GM19395 (cell line): ENCODE data around the gene ULK1.
"Not testable (repeated sequence)": the region's sequence is repeated elsewhere in the genome, so short reads cannot be mapped to it uniquely, and the experiment has no call there.

Experiments used
- ATAC-seq: cut with Tn5 transposase; IDR thresholded peaks from one replicate; pipeline ENCODE4 v1.9.1; 2021; ENCODE audit warnings: mild to moderate bottlenecking, moderate library complexity; ENCODE audit not compliant: unreplicated experiment

The ULK1 gene

DNA sequence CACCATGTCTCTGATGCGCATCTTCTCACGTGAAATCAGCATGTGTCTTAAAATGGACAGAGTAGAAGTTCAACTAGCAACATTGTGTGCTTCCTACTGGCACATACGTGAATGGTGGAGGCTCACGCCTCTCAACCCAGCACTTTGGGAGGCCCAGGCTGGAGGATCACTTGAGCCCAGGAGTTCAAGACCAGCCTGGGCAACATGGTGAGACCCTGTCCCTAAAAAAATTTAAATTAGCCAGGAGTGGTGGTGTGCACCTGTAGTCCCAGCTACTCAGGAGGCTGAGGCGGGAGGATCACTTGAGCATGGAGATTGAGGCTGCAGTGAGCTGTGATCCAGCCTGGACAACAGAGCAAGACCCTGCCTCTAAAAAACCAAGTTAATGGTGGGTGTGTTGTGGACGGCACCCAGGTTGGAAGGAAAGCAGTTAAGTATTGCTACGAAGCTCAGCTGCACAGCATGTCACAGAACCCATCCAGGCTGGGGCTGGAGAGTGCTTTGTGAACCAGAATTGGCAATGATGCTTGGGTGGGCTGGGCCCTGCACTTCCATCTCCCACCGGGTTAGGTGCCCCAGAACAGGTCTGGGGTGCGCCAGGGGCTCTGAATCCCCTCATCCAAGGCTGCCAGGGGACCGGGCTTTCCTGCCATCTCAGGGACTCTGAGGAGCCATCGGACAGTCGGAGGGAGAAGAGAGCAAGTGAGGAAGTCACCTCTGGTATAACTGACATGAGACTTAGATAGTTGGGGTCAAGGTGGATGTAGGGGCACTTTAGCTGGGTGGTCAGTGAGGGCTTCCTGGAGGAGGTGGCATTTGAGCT is 33.0 kb upstream of the ULK1 start:
- no peak for ATAC-seq

DNA sequence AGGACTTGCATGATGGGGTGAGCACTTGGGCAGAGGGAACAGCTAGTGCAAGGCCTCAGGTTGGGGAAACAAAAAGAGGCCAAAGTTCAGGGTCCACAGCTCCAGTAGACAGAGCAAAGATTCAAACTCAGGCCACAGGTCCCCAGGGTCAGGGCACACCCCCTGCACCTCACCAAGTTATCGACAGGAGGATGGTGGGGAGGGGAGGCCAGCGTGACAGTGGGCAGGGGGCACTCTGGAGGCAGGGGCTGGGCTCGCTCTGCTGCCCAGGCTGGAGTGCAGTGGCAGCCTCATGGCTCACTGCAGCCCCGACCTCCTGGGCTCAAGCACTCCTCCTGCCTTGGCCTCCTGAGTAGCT is 32.4 kb upstream of the ULK1 start:
- ATAC-seq, result no peak

DNA sequence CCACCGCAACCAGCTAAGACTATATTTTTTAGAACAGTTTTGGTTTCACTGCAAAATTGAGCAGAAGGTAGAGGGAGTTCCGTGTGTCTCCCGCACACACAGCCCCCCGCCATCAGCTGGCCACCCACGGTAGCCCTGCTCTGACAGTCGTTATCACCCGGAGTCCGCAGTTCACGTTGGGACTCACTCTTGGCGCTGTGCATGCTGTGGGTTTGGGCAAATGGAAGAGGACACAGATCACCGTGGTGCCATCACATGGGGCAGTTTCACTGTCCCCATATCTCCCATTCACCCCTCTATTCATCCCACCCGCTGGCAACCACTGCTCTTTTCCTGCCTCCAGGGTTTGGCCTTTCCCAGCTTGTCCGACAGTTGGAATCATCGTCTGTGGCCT is 31.8 kb upstream of the ULK1 start:
- ATAC-seq, result no peak

DNA sequence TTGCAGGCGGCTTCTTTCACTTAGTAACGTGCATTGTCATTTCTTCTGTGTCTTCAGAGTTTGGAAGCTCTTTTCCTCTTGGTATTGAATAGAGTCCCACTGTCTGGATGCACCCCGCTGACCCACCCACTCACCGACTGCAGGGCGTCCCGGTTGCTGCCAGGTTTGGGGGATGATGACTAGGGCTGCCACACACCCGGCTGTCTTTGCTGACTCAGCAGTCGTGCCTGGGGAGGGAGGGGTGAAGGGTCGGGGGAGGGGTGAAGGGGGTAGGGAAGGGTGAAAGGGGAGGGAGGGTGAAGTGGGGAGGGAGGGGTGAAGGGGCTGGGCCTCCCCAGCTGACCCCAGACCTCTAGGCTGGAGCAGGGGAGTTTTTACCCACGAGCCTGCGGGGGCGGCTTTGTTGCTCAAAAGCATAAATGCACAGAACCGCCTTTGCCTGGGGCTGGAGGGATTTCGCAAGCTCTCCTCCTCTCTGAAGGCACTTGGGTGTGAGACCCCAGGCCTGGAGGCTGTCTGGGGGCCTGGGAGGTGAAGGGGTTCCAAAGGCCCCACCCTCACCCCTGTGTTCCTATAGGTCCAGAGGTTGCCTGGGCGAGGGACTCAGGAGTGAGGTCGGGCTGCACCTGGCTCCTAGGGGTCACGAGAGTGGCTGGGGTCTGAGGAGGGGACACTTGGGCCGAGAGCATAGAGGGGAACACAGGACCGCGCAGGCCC is 31.3 kb upstream of the ULK1 start:
- ATAC-seq, result no peak

DNA sequence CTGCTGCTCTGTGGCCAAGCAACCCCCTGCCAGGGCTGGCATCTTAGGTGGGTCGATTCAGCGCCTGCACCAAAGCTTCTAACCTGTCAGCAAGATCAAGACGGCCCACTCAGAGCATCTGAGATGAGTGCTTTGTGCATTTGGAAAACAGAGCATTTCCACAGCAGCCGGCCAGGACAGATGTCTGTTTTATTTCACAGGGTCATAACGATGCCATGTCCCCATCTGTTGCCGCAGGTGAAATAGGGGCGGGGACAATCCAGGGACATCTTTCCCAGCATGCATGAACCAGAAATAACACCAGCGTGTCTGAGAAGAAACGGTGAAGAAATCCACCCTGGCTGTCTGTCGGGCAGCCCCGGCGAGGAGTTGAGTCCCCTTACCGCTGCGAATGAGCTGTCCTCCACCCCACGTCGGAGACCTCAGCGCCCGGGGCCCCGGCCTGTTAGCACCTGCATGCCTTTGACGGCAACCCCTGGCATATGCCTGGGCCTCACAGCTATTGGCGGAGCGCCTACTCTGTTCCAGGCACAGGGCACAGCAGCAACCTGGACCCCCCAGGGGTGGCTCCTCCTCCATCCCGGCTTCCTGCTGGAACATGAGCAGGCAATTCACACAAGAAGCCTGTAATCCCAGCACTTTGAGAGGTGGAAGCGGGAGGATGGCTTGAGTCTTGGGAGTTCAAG is 30.6 kb upstream of the ULK1 start:
- no peak for ATAC-seq

DNA sequence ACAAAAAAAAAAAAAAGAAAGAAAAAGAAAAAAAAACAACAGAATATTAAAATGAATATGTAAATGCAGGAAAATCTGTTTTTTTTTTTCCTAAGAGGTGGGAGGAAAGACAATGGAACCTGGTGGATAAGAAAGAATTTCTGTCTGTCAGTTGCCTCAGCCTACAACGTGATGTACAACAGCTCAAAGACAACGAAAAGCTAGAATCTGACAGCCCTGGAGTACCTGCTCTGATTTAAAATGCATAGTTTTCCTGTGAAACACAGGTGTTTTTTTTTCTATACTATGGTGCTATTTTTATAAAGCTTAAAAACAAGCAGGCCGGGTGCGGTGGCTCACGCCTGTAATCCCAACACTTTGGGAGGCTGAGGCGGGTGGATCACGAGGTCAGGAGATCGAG is 30.0 kb upstream of the ULK1 start:
- no peak for ATAC-seq

DNA sequence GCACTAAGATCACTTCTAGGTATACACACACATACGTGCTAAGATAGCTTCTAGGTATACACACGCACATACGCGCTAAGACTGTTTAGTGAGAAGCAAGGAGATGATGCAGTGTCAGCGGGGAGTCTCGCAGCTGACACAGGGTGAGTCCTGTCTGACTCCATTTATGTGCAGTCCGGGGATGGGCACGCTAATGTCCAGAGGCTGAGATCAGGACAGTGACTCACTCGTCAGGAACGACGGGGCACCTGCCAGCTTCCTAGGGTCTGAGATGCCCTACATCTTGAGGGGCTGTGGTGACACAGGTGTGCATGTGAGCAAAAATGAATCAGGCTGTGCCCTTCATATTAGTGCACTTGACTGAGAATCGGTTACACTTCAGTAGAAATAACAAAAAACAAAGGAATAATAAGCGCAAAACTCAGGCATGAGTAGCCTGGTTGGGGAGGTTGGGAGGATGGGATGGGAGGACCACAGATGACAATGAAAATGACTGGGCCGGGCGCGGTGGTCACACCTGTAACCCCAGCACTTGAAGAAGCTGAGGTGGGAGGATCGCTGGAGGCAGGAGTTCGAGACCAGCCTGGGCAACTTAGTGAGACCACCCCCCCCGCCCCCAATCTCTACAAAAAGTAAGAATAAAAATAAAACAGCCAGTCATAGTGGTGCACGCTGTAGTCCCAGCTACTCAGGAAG is 29.1 kb upstream of the ULK1 start:
- ATAC-seq, result no peak

DNA sequence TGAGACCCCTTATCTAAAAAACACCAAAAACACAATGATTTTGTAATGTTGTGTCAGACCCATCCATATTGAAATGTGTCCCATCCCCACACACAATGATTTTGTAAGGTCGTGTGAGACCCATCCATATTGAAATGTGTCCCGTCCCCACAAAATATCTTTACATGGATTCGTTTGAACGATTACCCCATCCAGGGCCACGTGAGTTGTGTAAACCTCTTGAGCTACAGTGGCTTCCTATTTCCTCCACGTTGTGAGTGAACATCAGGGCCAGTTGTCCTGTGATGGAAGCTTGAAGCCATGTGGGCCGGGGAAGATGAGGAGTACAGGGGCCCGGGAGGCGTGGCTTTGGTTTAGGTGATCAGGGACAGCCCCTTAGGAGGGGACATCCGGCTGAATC is 27.0 kb upstream of the ULK1 start:
- no peak for ATAC-seq

DNA sequence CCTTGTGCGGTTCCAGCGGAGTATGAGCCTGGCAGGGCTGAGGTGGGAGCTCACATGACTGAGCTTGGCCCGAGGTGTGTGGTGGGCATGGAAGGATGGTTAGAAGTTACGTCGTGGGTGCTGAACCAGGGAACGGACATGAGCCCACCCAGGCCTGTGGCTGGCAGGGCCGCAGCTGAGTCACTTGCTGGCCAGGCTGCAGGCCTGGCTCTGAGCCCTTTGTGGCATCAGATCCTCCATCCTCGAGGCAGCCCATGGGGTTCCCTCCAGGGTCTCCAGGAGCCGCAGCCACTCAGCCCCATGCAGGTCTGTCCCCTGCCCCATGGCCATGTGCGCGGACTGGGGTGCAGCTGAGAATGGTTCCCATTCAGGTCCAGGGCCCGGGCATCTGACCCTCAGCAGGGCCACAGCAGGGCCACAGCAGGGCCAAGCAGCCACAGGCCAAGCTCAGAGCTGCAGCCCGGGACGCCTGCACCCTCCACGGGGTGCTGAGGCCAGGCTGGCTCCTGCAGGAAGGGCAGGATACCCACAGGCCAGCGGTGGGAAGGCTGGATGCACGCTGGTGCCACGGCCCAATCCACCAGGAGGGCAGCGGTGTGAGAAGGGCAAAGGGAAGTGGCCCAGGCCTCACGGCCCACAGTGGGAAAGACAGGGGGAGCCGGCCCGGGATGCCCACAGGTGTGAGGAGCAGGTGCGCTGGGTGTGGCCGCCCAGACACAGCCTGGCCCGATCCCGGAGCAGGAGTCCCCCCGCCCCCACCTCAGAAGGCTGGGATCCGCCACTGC is 26.3 kb upstream of the ULK1 start:
- no peak for ATAC-seq

DNA sequence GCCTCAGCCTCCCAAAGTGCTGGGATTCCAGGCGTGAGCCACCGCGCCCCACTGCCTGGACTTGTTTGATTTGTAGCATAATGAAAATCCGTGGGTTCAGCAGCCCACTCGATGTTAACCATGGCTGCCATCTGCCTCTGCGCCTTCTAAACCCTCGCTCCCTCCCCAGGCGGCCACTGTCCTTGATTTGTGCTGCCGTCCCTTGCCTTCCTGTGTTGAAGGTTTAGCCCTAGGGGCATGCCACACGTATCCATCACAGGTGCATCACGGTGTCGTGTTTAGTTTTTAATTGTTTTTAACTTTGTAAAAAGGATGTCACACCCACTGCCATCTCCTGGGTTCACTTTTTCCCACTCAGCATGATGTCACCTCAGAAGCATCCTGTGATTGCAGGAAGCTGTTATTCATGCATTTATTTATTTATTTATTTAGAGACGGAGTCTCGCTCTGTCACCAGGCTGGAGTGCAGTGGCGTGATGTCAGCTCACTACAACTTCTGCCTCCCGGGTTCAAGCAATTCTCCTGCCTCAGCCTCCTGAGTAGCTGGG is 24.5 kb upstream of the ULK1 start:
- ATAC-seq, result no peak

DNA sequence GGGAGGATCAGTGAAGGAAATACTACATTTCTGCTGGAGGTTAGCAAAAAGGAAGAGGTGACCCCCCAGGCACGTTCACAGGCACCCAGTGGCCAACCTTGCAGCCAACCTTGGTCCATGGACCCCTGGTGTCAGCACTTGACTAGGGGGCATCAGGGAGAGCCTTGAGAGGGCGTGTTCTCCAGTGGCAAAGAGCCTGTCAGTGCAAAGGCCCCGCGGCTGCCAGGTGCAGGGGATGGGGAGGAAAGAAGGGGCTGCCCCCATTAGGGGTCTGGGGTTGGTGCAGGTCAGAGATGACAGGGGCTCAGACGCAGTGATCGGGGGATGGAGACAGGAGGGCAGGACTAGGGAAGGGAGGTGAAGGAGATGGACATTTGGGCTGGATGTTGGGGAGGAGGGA is 22.7 kb upstream of the ULK1 start:
- ATAC-seq, result no peak

DNA sequence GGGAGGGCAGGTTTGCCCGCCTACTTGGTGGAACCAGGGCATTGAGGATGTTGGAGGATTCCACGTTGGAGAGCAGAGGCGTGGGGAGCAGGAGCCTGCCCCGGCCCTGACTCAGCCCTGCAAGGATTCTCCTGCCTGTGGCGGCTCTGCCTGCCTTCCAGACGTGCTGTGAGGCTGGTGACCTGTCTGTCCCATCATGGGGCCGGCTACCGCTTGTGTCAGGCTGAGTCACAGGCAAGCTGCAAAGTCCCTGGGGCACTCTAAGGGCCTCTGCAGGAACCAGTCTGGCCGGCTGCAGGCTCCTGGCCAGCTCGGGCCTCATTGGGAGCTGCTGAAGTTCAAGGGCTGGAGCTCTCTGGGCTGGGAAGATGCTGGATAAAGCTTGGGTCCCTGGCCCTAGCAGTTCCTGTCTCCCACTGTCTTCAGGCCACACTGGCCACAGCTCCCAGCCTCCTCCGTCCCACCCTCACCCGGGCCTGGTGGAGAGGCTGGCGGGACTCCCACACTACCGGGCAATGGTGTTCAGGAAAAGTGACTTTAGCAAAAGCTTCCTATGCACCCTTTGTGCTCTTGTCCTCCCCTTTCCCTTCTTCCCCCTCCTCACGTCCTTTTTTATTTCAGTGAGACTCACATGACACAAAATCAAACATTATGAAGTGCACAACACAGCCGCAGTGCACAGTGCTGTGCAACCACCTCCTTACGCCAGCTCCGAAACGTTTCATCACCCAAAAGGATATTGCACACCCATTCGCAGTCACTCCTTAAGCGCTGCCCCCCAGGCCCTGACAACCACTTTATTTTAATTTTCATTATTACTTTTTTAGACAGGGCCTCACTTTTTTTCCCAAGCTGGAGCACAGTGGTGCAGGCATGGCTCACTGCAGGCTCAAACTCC is 22.0 kb upstream of the ULK1 start:
- ATAC-seq, result no peak

DNA sequence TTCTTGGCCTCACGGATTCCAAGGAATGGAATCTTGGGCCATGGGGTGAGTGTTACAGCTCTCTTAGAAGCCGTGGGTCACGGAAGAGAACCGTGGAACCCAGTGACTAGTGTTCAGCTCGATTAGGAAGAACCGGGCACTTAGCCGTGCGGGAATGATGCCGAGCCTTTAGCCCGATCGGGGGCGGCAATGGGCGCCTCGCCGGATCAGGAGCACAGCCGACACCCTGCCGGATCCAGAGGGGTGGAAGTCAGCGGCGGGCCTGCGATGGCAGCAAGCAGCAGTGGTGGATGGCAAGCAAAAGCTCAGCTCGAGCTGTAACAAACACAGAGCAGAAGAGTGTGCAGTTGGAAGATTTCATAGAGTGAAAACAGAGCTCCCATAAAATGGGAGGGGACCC is 21.1 kb upstream of the ULK1 start:
- ATAC-seq, result no peak

DNA sequence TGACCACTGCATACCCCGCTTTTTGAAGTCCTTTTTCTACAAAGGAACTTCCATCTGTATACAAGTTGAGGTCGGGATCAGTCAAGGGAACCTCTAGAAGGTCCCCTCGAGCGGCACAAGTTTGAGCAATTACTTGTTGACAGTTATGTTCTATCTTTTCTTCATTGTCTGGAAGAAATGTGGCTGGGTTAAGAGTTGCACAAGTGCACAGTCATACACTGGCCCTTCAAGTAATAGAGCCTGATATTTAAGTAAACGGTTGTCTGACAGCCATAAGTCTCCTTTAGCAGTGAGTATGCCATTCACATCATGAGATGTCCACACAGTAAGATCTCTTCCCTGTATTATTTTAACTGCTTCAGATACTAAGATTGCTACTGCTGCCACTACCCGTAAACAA is 19.4 kb upstream of the ULK1 start:
- ATAC-seq, result not testable (repeated sequence)

DNA sequence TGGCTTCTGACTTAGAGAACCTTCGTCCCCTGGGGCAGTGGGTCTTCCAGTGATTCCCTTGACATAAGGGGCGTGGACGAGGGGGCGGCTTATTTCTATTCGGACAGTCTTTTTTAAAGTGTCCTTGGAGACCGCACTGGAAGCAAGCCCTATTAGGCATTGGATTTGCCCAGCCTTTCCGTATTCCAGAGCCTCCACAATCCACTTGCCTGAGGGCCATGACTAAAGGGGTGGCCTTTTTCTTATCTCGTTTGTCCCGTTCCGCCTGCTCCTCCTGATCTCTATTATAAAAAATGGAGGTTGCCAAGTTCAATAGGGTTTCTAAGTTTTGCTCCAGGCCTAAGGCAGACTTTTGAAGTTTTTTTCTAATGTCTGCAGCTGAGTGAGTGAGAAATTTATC is 17.2 kb upstream of the ULK1 start:
- ATAC-seq, result not testable (repeated sequence)

DNA sequence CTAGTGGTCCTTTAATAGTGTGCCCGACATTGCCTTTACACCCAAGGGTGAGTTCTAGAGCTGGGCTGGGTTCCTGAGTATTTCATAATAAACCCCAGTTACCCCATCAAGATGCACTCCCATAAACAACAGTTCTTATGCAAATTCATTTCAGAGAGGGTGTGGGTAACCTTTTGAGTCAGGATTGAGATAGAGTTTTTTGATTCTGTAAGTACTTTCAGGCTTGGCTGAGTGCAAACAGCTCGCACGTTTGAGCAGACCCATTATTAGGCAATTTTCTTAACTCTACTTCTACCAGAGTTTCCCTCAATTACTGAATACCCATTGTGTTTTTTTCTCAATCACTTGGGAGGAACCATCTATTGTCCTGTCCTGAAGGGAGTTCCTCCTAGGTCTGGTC is 16.0 kb upstream of the ULK1 start:
- ATAC-seq, result not testable (repeated sequence)

DNA sequence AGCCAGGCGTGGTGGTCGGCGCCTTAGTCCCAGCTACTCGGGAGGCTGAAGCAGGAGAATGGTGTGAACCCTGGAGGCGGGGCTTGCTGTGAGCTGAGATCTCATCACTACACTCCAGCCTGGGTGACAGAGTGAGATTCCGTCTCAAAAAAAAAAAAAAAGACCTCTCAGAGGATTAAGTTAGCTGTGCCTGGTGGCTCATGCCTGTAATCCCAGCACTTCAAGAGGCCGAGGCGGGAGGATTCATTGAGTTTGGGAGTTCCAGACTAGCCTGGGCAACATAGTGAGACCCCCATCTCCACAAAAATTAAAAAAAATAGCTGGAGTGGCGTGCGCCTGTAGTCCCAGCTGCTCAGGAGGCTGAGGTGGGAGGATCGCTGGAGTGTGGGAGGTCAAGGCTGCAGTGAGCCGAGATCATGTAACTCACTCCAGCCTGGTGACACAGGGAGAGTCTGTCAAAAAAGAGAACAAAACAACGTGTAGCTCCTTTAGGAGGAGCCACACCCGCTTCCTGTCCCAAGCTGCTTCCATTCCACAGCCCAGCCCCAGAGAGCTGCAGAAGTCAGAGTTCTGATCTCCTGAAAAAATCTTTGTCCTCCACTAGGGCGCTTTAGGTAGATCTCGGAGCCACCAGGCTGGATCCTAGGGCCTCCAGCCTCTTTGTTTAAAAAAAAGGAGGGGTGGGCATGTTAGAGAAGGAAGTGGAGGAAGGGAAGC is 11.5 kb upstream of the ULK1 start:
- ATAC-seq, result no peak

DNA sequence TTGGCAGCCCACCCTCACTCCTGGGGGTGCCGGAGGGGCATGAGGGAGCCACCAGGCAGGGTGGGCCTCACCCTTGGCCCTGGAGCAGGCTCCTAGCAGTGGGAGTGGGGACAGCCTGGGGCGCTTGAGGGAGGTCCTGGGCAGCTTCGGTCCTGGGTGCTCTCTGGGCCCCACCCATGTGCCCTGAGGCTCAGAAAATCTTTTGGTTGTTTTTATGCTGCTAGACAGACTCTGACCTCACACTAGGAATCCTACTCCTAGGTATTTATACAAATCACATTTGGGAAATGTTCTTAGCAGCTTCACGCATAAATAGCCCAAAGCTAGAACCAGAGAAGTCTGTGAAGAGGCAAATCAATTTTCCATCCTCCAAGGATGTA is 10.9 kb upstream of the ULK1 start:
- no peak for ATAC-seq

DNA sequence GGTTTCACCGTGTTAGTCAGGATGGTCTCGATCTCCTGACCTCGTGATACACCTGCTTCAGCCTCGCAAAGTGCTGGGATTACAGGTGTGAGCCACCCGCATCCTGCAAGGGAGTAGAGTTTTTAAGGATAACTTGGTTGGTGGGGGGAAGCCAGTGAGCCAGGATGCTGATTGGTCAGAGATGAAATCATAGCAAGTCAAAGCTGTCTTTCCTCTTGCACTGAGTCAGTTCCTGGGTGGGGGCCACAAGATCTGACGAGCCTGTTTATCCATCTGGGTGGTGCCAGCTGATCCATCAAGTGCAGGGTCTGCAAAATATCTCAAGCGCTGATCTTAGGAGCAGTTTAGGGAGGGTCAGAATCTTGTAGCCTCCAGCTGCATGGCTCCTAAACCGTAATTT is 9.3 kb upstream of the ULK1 start:
- ATAC-seq, result not testable (repeated sequence)
